ENCODE measurements around the gene DUS2.

DNA sequence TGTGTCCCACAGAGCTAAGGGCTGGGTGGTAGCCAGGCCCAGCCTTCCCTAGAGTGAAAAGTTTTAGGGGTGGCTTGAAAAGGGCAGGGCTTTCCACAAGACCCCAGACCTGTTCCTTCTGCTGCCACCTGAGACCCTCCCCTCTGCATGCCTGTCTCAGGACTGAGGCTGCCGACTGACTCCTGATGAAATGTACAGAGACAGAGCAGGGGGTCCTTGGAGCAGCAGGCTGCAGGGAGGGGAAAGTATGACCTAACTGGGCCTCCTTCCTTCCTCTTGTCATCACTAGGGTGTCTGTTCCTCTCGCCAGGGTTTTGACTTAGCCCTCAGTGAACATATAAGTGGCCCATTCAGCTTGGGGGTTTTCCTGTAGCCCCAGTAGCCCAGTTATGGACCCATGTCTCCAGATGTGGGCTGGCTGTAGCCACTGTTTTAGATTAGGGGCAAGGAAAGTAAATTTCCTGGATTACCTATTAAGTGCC, 47.2 kb downstream of the DUS2 start:
- TF ChIP-seq EZH2 (IDR thresholded peaks at IDR 0.05; ENCODE audit: borderline replicate concordance, low read length) (no peak), CTCF (conservative IDR thresholded peaks at IDR 0.05 in 1 of 2, IDR thresholded peaks at IDR 0.05 in 1 of 2; ENCODE audit: extremely low read depth in 1 of 2, insufficient read depth in 1 of 2, low read depth in 1 of 2, low read length in 2 of 2) (no peak)

All from mammary epithelial cell (primary cell).